ENCODE measurements around the gene TMEM120B.

Gene TMEM120B

GRCh38 chr12:121820056-121820455 lies 107.5 kb downstream of the TMEM120B start:
- no peak for TF ChIP-seq CTCF (IDR thresholded peaks at IDR 0.05; ENCODE audit: low read depth, low read length)
- Histone ChIP-seq H3K27ac (no peak overlapping the region), H3K27me3 (ENCODE audit: insufficient read depth, low read depth, severe bottlenecking) (no peaks in the 10 kb centered on the region), H3K9me3 (ENCODE audit: severe bottlenecking) (no peaks in the 10 kb centered on the region), H3K4me3 (ENCODE audit: low read depth, low read length) (no peak overlapping the region), H3K36me3 (peaks cover 75% of the 10 kb centered on the region)
- DNase-seq: no peak

GRCh38 chr12:121822393-121823100 lies 110.0 kb downstream of the TMEM120B start:
- Histone ChIP-seq H3K36me3 (peaks cover 74% of the 10 kb centered on the region), H3K9me3 (ENCODE audit: severe bottlenecking) (no peaks in the 10 kb centered on the region), H3K4me3 (ENCODE audit: low read depth, low read length) (no peak overlapping the region), H3K27ac (no peak overlapping the region), H3K27me3 (ENCODE audit: insufficient read depth, low read depth, severe bottlenecking) (no peaks in the 10 kb centered on the region)
- no peak for DNase-seq
- no peak for TF ChIP-seq CTCF (IDR thresholded peaks at IDR 0.05; ENCODE audit: low read depth, low read length)

GRCh38 chr12:121823101-121823726 lies 110.7 kb downstream of the TMEM120B start:
- no peak for DNase-seq
- Histone ChIP-seq H3K36me3 (peaks cover 74% of the 10 kb centered on the region), H3K27ac (no peak overlapping the region), H3K27me3 (ENCODE audit: insufficient read depth, low read depth, severe bottlenecking) (no peaks in the 10 kb centered on the region), H3K4me3 (ENCODE audit: low read depth, low read length) (no peak overlapping the region), H3K9me3 (ENCODE audit: severe bottlenecking) (no peaks in the 10 kb centered on the region)
- peak; percentile 31 for TF ChIP-seq CTCF (IDR thresholded peaks at IDR 0.05; ENCODE audit: low read depth, low read length)

GRCh38 chr12:121823727-121824115 lies 111.2 kb downstream of the TMEM120B start:
- TF ChIP-seq CTCF (IDR thresholded peaks at IDR 0.05; ENCODE audit: low read depth, low read length): no peak
- Histone ChIP-seq H3K27ac (no peak overlapping the region), H3K9me3 (ENCODE audit: severe bottlenecking) (no peaks in the 10 kb centered on the region), H3K4me3 (ENCODE audit: low read depth, low read length) (no peak overlapping the region), H3K36me3 (peaks cover 74% of the 10 kb centered on the region), H3K27me3 (ENCODE audit: insufficient read depth, low read depth, severe bottlenecking) (no peaks in the 10 kb centered on the region)
- DNase-seq: no peak

- DNase-seq: no peak
- TF ChIP-seq CTCF (IDR thresholded peaks at IDR 0.05; ENCODE audit: low read depth, low read length): no peak
- Histone ChIP-seq H3K27me3 (ENCODE audit: insufficient read depth, low read depth, severe bottlenecking) (no peaks in the 10 kb centered on the region), H3K27ac (no peak overlapping the region), H3K9me3 (ENCODE audit: severe bottlenecking) (no peaks in the 10 kb centered on the region), H3K4me3 (ENCODE audit: low read depth, low read length) (no peak overlapping the region), H3K36me3 (peaks cover 73% of the 10 kb centered on the region)
These were observed 112.5 kb downstream of the TMEM120B start for GRCh38 chr12:121825041-121825523.

Data from WERI-Rb-1 (cell line).